ENCODE measurements around the gene DIAPH3. TPM values are rescaled to one million over a fixed set of nuclear protein-coding genes. Genes with fewer than 3 reads are reported as not detected.
A peak's percentile ranks its signal among the peaks of the same experiment; 100 is the strongest.

Gene DIAPH3
- total RNA-seq, 2 donors from 2014 or later = 23.6 to 25.7 TPM

- no peak for DNase-seq
- H3K4me1 Mint-ChIP-seq = peaks cover 55% of the 10 kb centered on the region
- no peaks in the 10 kb centered on the region for H3K27me3 Mint-ChIP-seq (ENCODE audit: insufficient read depth)
- Histone ChIP-seq H3K4me3 (ENCODE audit: low read length) (no peak overlapping the region), H3K4me1 (ENCODE audit: control insufficient read depth, insufficient read depth, low read length) (peaks cover 18% of the 10 kb centered on the region), H3K27ac (ENCODE audit: low read depth, low read length) (no peak overlapping the region), H3K36me3 (ENCODE audit: control insufficient read depth, insufficient read depth, low read length) (peaks cover 7% of the 10 kb centered on the region), H3K27me3 (ENCODE audit: control insufficient read depth, insufficient read depth, low read length, poor library complexity, severe bottlenecking) (no peaks in the 10 kb centered on the region), H3K9ac (ENCODE audit: extremely low read depth, low read length, poor library complexity, severe bottlenecking) (no peak overlapping the region), H3K9me3 (ENCODE audit: control insufficient read depth, low read length) (peaks cover 5% of the 10 kb centered on the region)
- H3K9me3 Mint-ChIP-seq = no peaks in the 10 kb centered on the region
- no peak overlapping the region for H3K27ac Mint-ChIP-seq
- TF ChIP-seq CTCF (conservative IDR thresholded peaks at IDR 0.05) = no peak
- WGBS, 2 experiments (ENCODE audit: insufficient coverage in 1 of 2, insufficient read length in 1 of 2) = 83 to 84% methylated on average over 4 to 5 of the region's 5 CpGs
- no peaks in the 10 kb centered on the region for H3K36me3 Mint-ChIP-seq (ENCODE audit: low read depth)
- no peak overlapping the region for H3K4me3 Mint-ChIP-seq
Measured at GRCh38 chr13:59684105-59684504, 479.6 kb downstream of the DIAPH3 start.

GRCh38 chr13:59681636-59682311, 482.0 kb downstream of the DIAPH3 start:
- no peak for TF ChIP-seq CTCF (conservative IDR thresholded peaks at IDR 0.05)
- Mint-ChIP-seq H3K27me3 (ENCODE audit: insufficient read depth) (no peaks in the 10 kb centered on the region), H3K27ac (no peak overlapping the region), H3K9me3 (no peaks in the 10 kb centered on the region), H3K36me3 (ENCODE audit: low read depth) (no peaks in the 10 kb centered on the region), H3K4me3 (no peak overlapping the region), H3K4me1 (peaks cover 40% of the 10 kb centered on the region)
- peaks cover 5% of the 10 kb centered on the region for H3K9me3 ChIP-seq (ENCODE audit: control insufficient read depth, low read length)
- H3K36me3 ChIP-seq (ENCODE audit: control insufficient read depth, insufficient read depth, low read length) = peaks cover 12% of the 10 kb centered on the region
- no peak for DNase-seq
- no peak overlapping the region for H3K4me3 ChIP-seq (ENCODE audit: low read length)
- H3K27me3 ChIP-seq (ENCODE audit: control insufficient read depth, insufficient read depth, low read length, poor library complexity, severe bottlenecking) = no peaks in the 10 kb centered on the region
- peaks cover 8% of the 10 kb centered on the region for H3K4me1 ChIP-seq (ENCODE audit: control insufficient read depth, insufficient read depth, low read length)
- H3K27ac ChIP-seq (ENCODE audit: low read depth, low read length) = no peak overlapping the region
- no peak overlapping the region for H3K9ac ChIP-seq (ENCODE audit: extremely low read depth, low read length, poor library complexity, severe bottlenecking)
- no CpG with 5 or more reads among the region's 1 CpG for WGBS, 2 experiments (ENCODE audit: insufficient coverage in 1 of 2, insufficient read length in 1 of 2)

GRCh38 chr13:59680429-59681024, 483.2 kb downstream of the DIAPH3 start:
- Histone ChIP-seq H3K27ac (ENCODE audit: low read depth, low read length) (no peak overlapping the region), H3K9me3 (ENCODE audit: control insufficient read depth, low read length) (peaks cover 5% of the 10 kb centered on the region), H3K36me3 (ENCODE audit: control insufficient read depth, insufficient read depth, low read length) (peaks cover 12% of the 10 kb centered on the region), H3K4me3 (ENCODE audit: low read length) (no peak overlapping the region), H3K4me1 (ENCODE audit: control insufficient read depth, insufficient read depth, low read length) (peaks cover 3% of the 10 kb centered on the region), H3K27me3 (ENCODE audit: control insufficient read depth, insufficient read depth, low read length, poor library complexity, severe bottlenecking) (no peaks in the 10 kb centered on the region), H3K9ac (ENCODE audit: extremely low read depth, low read length, poor library complexity, severe bottlenecking) (no peak overlapping the region)
- WGBS, 2 experiments (ENCODE audit: insufficient coverage in 1 of 2, insufficient read length in 1 of 2) = 72 to 76% methylated on average over 4 to 7 of the region's 7 CpGs
- peak; percentile 93 for TF ChIP-seq CTCF (conservative IDR thresholded peaks at IDR 0.05)
- no peaks in the 10 kb centered on the region for H3K36me3 Mint-ChIP-seq (ENCODE audit: low read depth)
- no peak overlapping the region for H3K4me3 Mint-ChIP-seq
- peaks cover 30% of the 10 kb centered on the region for H3K4me1 Mint-ChIP-seq
- no peak for DNase-seq
- H3K27ac Mint-ChIP-seq = no peak overlapping the region
- H3K27me3 Mint-ChIP-seq (ENCODE audit: insufficient read depth) = no peaks in the 10 kb centered on the region
- H3K9me3 Mint-ChIP-seq = no peaks in the 10 kb centered on the region

Measured in endodermal cell (in vitro differentiated cells).